ENCODE measurements around the gene TMEM213. TPM values are rescaled to one million over a fixed set of nuclear protein-coding genes. Genes with fewer than 3 reads are reported as not detected.

The TMEM213 gene
- total RNA-seq, 1 donor from 2014 or later: not detected

DNA sequence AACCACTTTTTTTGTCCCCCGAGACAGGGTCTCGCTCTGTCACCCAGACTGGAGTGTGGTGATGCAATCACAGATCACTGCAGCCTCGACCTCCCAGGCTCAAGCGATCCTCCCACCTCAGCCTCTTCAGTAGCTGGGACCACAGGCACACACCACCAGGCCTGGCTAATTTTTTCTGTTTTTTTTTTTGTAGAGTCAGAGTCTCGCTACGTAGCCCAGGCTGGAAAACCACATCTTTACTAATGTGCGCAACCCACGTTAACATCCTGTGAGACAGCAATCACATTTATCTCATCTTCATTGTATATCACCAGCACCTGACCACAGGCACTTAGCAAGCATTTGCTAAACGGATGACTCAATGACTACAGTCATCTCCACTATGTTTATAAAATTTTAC, 78.0 kb downstream of the TMEM213 start:
- DNase-seq (ENCODE audit: low spot score): no peak

DNA sequence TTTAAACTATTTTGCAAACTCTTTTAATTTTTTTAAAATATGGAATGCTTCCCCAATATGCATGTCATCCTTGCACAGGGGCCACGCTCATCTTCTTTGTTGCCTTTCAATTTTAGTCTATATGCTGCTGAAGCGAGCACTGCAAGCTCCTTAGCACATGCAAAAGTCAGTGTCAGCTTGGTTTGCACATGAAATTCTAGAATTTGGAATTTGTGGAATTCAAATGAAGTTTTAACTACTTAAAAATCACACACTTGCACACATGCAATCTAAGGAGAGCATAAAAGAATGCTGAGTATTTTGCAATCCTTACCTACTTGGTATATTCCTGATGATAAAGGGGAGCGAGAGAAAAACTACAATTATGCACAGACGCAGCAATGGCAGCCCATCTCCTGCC, 78.5 kb downstream of the TMEM213 start:
- DNase-seq (ENCODE audit: low spot score): no peak

DNA sequence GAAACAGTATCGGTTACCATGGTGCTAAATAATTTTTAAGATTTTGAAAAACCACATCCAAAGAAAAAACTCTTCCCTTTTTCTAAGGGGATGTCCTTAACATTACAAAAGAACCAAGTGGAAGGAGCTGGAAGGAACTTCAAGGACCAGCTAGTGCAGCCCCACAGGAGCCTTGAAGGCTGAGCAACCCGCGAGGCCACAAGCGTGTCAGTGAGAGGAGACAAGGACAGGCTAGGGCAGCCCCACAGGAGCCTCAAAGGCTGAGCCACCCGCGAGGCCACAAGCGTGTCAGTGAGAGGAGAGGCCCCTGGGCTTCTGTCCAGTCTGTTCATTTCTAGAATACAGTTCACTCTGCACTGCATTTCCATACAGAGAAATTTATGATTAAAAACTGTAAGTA, 80.3 kb downstream of the TMEM213 start:
- DNase-seq (ENCODE audit: low spot score): no peak

DNA sequence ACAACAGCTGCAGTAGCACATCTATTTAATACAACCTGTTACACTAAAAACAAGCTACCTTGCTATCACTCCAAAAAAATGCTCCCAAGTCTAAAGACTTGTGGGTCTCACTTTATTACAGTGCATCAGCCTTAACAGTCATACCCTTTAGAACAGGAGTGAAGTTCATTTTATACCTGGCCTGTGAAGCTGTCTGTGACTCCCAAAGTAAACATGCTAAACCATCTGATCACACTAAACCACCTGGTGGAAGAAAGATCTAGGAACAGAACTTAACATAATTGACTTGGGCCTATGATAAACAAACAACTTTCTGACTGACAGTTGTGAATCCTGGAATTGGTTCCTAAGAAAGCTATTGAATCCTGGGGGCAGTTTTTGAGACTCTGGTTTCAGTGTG, 81.1 kb downstream of the TMEM213 start:
- no peak for DNase-seq (ENCODE audit: low spot score)

DNA sequence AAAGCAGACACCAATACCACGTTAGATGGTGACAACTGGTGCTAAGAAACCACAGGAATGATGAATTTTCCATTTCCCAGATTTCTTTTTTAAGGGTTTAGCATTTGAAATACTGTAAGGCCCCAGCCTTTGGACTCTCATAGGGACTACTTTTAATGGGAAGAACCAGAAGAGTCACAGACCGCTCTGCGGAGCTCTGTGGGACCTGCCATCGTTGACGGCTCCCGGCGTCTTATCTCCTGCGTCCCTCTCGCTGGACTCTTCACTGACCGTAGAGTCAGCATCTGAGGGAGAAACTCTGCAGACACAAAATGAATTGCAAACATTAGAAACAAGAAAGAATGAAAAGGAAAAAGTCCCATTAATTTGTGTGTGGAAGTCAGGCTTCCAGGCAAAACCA, 81.6 kb downstream of the TMEM213 start:
- DNase-seq (ENCODE audit: low spot score): no peak

DNA sequence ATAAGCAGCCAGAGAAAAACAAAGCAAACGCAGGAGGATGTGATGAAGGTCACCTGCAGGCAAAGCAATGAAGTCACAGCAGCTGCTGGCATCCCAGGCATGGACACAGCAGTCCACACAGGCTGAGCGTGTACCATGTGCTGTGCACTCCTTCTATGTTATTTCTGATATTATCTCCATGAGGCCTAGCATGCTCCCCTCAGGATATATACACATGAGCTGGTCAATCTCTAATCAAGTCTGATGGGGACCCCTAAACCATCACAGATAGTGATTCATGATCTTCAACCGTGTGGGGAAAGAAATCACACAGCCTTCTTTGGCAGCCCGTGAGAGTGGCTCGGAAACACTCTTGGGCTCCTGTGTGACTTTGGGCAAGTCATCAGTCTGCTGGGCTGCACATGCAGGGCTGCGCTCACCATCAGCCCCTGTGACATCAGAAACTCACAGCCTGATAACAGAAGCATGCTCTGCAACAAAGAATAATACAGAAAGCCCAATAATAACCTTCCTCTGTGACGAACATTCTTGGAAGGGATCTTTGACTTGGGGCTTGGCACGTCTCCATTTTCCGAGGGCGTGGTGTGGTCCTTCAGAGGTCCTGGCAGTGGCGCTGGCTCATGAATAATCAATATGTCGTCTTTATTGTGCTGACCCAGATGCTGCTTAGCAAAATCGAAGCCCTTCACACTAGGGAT, 83.2 kb downstream of the TMEM213 start:
- no peak for DNase-seq (ENCODE audit: low spot score)

DNA sequence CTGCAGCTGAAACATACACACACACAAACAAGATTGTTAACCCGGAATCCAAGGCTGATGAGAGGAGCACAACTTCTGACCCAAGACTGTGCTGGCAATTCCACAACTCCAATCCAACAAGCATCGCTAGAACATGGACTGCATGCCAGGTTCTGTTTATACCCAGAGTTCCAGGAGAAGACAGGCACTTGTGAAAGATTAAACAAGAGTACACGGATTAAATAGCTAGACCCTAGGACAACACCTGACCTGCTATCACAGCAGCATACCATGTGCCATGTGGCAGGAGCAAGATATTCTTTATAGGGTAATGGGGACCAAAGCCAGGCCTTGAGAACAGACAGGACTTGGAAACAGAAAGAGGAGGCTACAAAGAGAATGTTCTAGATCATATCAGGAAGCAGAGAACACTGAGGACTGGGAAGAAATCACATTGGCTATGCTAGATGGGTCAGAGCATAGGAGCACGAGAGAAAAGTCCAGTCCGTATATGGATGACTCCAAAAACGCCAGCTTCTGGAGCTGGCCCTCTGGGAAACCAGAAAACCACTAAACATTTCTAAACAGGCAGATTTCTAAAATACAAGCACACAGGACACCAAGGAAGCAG, 83.9 kb downstream of the TMEM213 start:
- no peak for DNase-seq (ENCODE audit: low spot score)

DNA sequence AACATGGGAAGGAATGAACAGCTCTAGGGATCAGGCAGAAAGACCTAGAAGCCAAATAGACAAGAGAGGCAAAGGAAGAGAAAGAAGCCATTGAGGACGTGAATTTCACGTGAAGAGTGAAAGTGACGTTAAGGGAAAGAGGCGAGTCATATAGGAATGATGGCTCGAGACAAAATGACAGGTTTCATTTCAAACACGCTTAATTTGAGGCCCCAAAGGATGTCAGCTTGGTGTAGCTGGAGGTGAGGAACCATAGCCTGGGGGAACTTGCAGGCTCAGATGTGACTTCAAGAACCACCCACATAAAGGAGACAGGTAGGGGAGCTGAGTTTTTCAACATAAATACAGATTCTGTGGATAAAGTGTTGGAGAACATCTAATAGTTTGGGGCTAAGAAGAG, 84.5 kb downstream of the TMEM213 start:
- no peak for DNase-seq (ENCODE audit: low spot score)

DNA sequence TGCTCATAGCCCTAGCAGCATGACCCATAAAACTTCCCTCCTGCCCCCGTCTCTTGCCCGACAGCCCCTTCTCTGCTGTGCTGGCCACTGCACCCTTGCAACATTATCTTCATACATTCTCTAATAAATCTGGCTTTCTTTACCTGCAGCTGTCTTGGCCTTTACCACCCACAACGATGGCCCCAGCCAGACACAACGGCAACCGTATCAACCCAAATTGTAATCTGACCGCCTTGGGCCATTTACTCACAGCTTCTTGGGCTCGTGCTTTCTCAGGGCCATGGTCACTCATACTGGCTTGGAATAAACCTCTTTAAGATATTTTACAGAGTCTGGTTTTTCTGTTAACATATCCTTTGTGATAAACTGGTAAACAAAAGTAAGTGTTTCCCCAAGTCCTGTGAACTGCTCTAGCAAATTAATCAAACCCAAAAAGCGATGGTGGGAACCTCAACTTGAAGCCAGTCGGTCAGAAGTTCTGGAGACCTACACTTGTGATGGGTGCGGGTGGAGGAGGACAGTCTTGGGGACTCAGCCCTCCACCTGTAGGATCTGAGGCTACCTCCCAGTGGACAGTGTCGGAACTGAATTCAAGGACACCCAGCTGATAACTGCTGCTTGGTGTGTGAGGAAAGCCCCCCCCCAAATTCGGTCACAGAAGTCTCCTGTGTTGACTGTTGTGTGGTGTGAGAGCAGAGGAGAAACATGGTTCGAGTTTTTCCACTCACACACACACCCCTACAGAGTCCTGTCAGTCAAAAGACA, 87.8 kb downstream of the TMEM213 start:
- DNase-seq (ENCODE audit: low spot score): no peak

DNA sequence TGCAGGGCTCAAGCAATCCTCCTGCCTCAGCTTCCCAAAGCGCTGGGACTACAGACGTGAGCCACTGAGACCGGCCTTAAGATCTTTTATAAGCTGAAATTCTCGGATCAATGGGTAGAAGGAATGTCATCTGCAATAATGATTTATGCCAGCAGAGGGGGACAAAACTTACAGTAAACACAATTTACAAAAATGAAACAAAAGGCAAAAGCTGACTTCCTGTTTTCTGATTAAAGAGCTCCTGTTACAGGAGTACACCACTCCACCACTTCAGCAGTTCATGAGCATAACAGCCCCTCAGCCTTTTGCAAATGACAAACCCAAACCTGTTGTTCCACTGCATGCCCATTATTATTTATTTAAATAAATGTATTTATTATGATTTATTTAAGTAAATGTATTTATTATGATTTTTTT, 88.7 kb downstream of the TMEM213 start:
- DNase-seq (ENCODE audit: low spot score): no peak

DNA sequence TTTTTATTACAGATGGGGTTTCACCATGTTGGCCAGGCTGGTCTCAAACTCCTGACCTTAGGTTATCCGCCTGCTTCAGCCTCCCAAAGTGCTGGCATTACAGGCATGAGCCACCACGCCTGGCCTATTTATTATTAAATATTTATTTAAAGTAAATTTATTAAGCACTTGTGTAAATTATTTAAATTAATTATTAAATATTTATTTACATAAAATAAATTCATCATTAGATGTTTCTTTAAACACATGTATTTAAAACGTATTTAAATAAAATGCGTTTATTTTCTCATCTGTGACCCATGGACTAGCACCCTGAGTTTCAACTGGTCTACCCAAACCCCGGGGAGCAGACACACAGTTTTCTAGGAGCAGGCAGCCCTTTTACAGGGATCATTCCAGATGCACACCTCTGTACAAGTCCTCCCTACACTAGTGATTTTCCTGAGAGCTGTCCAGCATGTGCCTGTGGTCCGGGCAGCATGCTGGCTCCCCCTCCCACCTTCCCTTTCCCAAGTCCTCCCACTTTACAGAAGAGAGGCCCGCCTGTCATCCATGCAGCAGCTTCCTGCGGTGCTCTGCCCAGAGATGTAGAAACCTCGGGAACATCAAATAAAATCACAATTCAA, 89.4 kb downstream of the TMEM213 start:
- DNase-seq (ENCODE audit: low spot score): no peak

Other genes starting within 250 kb of the TMEM213 start
- not detected for gene SVOPL, start 96.6 kb upstream of the TMEM213 start, total RNA-seq
- gene ATP6V0A4, start 202 bp downstream of the TMEM213 start, total RNA-seq: not detected
- gene KIAA1549, start 183.4 kb downstream of the TMEM213 start, total RNA-seq: 2.4 TPM
- 13.6 TPM for gene ZC3HAV1L, start 238.0 kb downstream of the TMEM213 start, total RNA-seq